EL (cell line): Measurements from ENCODE around the gene PPP6R3.
"Not testable (repeated sequence)": the region's sequence is repeated elsewhere in the genome, so short reads cannot be mapped to it uniquely, and the experiment has no call there.

Experiments used
- DNase-seq: peaks from one replicate; pipeline ENCODE4 v3.0.0-alpha.2; 2016

PPP6R3 gene

DNA sequence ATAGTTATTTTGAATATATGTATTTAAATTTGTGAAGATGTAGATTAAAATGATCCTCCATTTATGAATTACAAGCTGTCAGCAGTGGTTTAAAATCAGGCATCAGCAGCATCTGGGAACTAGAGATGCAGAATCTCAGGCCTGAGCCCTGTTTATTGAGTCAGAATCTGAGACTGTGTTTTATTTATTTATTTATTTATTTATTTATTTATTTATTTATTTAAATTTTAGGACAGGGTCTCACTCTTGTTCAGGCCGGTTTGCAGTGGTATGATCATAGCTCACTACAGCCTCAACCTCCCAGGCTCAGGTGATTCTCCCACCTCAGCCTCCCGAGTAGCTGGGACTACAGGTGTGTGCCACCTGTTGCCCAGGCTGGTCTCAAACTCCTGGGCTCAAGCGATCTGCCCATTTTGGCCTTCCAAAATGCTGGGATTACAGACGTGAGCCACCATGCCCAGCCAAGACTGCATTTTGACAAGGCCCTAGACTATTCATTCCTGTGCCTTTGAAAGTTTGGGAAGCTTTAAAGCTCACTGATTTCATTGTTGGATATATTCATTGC is 70.7 kb downstream of the PPP6R3 start:
- no peak for DNase-seq

DNA sequence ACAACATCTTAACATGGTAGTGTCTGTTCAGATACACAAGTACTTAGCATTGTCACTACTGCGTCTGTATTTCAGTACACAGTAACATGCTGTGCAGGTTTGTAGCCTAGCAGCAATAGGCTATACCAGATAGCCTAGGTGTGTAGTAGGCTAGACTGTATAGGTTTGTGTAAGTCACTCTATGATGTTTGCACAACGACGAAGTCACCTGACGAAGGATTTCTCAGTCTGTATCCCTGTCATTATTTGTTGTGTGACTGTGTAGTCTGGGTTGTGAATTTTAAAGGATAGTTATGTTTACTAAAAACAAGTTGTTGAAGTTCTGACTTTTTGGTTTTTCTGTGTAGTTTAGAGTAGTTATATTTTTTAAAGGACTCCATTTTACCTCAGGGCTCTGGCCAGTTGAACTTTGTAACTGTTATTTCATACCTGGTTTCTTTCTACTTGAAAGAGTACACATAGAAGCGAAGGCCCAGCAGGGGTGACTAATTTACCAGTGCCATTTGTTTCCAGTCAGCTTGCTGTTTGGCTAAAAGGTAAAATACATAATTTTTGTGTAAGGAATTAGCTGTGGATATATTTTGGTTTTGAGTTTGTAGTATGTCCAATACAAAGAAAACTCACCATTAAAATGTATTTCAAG is 72.3 kb downstream of the PPP6R3 start:
- DNase-seq = no peak

DNA sequence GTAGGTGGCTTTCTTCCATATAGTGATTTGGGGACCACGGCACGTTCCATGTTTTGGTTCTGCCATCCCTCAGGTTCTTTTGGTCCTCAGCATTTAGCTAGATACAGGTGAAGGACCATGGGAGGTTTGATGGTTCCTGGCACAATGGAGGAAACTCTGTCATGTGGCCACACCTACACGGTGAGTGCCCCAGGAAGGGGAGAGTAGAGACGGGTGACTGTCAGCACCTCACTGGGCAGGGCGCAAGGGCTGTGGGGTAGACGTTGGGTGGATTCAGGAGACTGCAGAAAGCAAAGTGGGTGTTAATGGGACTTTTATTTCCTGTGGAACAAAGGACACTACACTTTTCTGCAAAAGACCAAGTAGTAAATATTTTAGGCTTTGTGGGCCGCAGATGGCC is 73.4 kb downstream of the PPP6R3 start:
- no peak for DNase-seq

DNA sequence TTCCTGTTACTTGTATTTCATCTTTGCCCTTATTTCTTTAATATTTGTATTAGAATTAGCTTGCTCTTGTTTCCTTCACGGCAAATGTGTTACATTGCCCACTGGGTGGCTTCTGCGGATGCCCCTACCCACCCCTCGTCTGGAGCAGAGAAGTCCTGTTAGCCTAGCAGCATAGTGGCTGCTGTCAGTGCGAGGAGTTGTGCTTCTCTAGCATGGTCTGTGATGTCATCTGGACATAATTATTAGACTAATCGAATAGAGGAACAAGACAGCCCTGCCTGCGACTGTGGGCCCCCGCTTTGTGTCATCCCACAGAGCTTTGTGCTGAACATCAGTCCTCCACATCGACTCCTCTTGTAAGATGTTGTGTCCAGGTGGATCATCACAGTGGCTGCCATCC is 74.5 kb downstream of the PPP6R3 start:
- no peak for DNase-seq

DNA sequence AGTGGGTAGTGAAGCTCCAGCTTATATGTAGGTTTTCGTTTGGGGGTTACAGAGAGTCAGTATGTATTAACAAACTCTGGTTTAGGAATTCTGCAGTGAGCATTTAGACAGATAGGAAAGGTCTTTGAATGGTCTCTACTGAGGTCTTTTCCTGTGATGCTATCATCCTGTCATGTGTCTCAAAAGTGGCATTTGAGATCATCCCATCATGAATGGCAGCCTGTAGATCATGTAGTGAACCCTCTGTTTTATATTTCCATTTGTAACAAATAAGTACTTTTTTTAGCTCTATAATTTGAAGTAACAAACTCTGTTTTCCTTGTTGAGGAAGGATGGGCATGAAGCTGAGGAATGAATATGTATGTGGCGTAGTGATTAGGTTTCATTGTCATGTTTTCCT is 76.2 kb downstream of the PPP6R3 start:
- no peak for DNase-seq

DNA sequence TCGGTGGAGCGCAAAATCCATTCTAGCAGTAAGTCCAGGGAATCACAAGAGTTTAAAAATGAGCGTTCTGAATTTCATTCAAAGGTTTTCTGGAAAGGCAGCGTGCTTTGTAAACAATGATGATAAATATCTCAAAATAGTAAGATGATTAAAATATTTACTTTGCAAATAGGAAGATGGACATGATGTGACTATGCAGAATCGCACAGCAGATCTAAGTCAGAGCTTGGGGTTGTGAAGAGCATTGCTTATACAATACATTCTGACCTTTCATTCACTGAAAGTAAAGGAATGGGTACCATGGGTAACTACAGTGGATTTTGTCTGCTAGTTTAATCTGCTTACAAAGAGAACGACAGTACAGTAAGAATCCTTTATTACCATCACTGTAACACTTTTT is 77.5 kb downstream of the PPP6R3 start:
- no peak for DNase-seq

DNA sequence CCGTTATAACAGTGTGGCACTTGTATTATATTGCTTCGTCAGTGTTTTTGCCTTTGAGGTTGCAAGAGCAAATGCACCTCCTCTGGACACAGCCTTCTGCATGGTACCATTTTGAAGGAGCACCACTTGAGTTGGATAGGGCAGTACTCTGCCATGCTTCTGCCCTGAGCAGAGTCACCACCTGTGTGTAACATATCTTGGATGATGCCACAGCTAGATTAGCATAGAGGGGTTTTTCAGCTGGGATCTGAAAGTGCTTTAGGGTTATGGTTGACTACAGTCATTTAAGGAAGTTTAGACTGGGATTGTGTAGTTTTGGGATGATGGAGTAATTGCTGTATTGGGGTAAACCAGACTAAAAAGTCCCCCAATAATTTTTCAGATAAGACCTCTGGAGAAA is 78.8 kb downstream of the PPP6R3 start:
- DNase-seq = no peak

DNA sequence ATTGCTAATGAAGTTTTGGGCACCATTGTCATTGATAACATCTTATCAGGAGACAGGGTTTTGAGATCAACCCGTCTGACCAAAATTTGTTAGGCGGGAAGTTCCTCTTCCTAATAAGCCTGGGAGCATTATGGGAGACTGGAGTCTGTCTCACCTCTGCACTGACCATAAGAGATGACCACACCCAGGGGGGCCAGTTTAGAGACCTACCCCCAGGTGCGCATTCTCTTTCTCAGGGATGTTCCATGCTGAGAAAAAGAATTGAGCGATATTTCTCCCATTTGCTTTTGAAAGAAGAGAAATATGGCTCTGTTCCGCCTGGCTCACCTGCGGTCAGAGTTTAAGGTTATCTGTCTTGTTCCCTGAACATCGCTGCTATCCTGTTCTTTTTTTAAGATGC is 80.0 kb downstream of the PPP6R3 start:
- not testable (repeated sequence) for DNase-seq

DNA sequence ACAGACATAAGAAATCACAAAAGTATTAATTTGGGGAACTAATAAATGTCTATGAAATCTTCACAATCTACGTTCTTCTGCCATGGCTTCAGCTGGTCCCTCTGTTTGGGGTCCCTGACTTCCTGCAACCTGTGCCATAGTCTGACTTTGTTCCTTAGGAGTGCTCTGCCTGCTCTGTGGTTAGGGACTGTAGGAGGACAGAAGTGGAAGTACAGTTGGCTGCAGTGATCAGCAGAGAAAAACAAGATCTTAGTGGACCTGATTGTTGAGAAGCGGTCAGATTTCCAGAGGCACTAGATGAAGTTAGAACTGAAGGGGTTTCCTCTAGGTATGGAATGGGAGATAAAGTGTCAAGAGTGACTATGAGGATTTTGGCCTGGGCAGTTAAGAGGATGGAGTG is 80.6 kb downstream of the PPP6R3 start:
- DNase-seq = no peak

DNA sequence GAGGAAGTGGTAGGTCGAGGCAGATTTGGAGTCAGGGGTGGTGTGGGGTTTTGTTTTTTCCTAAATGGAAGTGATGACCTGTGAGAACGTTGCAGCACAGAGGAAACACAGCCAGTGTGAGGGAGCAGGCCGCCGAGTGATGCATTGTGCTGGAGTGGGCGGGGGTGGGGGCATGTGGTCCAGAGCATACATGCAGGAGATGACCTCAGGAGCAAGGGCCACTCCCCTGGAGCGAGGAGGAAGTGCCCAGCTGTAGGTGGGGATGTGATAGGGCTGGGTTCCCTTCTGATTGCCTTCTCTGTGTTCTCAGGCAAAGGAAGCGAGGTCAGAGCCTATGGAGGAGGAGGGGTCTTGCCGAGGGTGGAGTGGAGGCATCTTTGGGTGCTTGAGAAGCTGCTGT is 81.4 kb downstream of the PPP6R3 start:
- DNase-seq = peak; percentile 22

DNA sequence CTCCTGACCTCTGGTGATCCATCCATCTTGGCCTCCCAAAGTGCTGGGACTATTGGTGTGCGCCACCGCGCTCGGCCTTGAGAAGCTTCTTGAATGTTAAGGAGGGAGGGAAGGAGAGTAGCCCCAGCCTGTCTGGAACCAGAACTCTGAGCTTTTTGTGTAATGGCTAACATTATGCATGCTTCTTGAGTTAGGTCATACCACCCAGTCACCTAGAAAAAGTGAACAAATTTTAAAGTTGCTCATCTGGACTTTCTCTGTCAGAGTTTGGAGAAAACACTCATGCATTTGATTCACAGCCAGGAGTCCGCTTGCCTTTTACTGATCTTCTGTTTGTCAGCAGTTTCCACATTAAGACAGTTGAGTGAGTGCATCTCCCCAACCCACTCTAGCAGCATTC is 82.1 kb downstream of the PPP6R3 start:
- peak; percentile 90 for DNase-seq

DNA sequence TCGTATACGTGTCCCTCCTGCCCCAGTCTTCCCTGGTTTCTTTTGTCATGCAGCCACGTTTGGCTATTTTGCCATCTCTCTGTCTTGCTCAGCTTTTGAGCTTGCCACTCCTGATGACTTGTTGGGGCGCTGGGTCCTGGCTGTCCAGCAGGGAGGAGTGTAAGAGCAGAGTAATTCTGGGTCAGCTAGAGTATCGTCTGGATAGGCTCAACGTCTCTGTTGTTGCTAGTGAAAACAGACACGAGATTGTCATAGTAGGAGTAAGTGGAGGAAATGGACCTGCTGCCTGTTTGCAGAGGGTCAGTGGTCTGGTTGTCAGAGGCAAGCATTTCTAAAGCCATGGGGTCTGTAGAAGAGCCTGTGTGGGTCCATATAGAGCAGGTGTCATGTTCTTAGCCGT is 83.0 kb downstream of the PPP6R3 start:
- DNase-seq = no peak

DNA sequence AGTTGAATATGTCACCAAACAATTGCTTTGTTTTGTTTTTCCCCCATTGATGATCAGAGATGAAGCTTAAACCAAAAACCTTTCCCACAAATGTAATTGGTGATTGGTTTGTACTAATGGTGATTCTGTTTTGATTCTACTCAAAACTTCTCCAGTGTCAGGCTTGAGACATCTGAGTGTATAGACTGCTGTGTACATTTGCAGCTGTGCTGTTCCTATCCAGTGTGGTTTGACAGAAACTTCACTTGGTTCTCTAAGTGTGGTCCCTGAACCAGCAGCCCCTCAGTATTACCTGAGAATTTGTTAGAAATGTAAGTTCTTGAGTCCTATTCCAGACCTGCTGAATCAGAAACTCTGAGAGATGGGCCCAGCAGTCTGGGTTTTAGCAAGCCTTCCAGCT is 84.8 kb downstream of the PPP6R3 start:
- DNase-seq = no peak

DNA sequence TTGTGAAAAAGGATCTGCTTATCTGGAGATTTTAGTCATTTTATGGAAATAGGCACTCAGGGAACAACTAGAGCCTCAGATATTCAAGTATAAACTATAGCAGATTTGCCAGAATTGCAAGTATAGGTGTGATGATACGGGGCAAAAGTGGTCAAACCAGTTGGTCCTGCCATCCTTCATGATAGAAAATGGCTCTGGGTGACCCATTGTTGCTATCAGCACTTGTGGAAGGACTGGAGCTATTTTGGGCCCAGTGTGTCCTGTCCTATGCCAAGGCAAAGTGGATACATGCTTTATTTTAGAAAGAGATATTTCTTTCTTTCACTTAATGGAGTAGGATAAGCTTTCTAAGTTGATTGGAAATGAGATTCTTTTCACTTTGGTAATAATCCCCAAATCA is 85.2 kb downstream of the PPP6R3 start:
- no peak for DNase-seq

DNA sequence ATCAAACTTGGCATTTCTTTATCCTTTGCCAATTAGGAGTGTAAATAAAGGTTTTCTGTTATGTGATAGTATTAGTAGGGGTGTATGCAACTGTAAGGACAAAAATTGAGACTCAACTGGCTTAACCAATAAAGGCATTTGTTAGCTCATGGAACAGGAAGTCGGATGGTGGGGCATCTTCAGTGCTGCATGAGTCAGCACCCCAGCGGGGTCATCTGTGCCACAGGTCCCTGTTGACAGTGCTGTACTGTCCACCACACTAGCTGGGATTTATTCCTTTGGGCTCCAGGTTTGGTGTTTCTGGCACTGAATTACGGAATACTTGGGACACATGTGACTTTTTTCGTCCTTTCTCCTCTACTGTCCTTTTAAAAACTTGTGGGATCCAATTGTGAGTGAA is 86.0 kb downstream of the PPP6R3 start:
- peak; percentile 71 for DNase-seq

DNA sequence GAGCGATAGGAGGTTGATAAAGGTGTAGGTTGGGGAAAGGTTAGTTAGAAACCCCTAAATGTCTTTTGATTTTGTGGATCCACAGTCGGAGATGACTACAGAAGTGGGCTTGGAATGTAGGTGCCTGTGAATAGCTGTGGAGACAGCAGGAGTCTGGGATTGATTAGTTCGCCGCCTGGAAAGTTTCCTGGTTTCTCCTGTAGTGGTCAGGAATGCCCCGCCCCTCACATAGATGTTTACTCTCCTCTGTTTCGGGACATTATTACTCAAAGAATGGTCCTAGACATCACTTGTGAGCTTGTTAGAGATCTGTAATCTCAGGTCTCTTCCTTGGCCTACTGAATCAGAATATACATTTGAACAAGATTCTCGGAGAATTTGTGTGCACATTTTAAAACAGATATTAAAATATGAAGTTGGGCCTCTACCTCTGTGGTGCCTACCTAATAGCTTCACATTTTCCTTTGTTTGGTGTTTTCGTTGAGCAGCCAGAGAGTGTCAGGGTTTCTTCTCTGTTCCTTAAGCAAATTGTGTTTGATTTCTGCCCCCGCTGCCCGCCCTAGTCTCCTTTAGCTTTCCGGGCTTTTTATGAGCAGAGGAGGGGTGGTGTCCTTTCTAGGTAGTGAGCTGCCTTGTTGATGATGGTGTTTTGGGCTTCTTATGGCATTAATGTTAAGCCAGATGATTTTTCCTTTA is 89.4 kb downstream of the PPP6R3 start:
- no peak for DNase-seq

DNA sequence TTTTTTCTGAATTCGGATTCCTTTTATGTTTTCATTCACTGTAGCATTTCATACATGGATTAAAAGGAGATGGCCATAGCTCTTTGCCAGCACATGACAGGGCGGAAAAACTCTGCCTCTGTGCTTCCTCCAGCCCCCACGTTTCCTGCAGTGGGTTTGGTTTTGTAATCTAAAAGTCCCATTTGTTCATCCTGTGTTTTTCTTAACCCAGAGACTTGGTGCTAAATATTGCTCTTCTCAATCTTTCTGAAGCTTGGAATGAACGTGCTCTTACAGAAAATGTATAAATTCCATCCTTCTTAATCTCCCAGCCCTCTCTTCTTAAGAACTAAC is 89.9 kb downstream of the PPP6R3 start:
- no peak for DNase-seq

DNA sequence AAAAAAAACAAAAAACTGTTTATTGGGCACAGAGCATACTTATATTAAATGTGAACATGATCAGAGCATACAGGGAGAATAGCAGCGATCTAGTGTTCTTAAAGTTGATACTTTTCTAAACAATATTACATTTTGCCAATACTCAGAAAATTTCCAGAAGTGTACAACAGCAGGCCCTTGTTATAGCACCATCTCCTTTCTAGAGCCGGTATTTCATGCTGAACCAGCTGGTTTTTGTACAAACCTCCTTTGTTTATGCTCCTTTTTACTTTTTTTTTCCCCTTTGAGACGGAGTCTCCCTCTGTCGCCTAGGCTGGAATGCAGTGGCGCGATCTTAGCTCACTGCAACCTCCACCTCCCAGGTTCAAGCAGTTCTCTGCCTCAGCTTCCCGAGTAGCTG is 90.7 kb downstream of the PPP6R3 start:
- no peak for DNase-seq

DNA sequence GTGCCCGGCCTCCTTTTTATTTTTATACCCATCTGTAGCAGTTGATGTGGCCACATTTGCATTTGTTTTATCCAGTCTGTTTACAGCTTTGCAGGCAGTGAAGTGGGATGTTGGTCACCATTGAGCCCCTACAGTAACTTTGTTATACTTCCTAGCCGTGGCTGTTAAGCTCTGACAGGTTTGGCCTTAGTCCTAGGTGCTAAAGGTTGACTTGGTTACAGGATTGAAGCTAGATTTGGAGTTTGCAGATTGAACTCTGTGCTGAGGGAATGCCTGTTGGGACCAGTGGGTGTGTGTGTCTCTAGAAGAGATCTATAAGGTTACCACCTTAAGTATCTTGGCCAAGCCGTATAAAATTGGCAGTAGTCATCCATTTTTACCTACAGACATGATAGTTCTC is 91.2 kb downstream of the PPP6R3 start:
- no peak for DNase-seq

DNA sequence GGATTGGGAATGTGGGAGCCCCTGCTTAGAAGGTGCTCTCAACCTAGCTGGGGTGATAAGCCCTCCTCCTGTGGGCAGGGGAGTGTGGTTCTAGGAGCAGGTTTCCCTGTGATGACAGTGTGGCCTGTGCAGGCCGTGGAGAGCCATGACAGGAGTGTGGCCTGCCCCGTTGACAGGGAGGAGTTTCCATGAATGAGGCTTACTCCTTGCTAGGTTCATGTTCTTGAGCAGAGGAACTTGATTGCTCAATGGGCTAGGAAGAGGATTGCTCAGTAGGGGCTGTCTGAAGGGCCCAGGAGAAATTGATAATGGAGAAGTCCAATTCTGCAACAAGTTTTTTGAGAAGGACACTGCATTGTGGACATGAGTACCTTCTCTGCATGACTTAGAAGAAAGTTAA is 92.0 kb downstream of the PPP6R3 start:
- DNase-seq = no peak

DNA sequence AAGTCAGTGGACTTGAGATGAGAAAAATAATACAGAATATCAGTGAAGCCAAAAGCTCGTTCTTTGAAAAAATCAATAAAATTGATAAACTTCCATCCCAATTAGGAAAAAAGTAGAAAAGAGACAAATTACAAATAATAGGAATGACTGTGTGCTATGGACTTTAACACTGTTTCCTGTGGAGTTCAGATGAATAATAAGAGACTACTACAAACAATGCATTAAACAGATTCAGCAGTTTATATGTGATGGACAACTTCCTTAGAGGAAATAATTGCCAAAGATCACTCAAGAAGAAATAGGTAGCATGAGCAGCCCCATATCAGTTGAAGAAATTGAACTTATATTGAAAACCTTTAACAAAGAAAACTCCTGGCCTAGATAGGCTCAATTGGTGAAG is 99.7 kb downstream of the PPP6R3 start:
- no peak for DNase-seq

DNA sequence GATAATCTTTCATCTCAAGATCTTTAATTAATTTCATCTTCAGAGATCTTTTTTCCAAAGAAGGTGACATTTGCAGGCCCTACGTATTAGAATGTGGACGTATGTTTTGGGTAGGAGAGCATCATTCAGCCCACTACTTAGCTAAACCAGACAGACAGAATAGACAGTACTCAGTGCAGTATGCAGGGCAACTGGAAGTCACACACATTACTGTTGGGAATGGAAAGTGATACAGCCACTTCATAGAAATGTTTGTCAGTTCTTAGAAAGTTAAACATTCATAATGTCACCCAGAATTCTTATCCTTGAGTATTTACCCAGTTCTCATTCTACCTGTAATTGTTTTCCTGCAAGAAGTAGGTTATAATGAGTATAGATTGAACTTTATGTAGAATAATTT is 102.9 kb downstream of the PPP6R3 start:
- DNase-seq = no peak

DNA sequence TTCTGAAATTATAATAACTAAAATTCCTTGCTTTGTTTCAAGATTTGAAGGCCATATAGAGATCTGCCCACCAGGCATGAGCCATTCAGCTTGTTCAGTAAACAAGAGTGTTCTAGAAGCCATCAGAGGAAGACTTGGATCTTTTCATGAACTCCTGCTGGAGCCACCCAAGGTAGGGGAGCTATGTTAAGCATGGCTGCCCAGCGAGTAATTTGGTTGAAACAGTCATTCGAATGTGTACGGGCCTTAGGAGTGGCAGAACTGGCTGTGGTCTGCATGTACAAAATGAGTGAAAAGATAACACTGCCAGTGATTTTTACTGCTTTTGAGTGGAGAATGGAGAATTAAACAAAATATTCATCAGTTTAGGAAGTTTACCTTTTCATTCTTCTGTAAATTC is 103.7 kb downstream of the PPP6R3 start:
- no peak for DNase-seq

DNA sequence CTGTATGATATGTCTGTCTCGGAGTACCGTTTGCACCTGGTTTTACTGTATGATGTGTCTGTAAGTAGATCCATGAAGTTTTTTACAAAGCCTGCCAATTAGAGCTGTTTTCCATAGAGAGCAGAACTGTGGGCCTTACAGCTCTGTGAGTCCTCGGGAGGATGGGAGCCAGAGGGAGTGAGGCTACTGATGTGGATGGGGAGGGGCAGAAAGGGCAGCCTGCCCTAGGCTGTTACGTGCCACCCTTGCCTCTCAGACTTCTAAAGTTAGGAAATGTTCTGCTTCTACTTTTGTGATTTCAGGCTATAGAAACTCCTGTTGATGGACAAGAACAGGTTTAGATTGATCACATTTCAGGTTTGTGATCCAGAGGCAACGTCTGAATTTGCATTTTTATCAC is 105.2 kb downstream of the PPP6R3 start:
- no peak for DNase-seq

DNA sequence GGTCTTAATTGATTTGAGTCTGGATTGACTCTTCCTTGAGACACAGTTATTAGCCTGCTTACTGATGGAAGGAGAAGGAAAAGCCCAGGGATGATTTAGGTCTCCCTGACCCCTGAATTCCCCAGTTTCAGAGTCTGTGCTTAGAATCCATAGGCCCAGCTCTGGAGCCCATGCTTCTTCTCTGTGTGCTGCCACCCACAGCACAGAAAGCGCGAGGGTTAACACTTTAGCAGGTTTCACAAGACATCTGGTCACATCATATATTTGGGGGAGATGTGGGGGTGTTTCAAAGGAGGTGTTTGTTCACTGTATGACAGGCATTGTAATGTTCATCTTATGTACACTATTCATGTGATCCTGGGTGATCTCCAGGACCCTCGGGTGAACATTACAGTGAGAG is 107.0 kb downstream of the PPP6R3 start:
- no peak for DNase-seq
